ENCODE results near the gene ZNRF1.

DNA sequence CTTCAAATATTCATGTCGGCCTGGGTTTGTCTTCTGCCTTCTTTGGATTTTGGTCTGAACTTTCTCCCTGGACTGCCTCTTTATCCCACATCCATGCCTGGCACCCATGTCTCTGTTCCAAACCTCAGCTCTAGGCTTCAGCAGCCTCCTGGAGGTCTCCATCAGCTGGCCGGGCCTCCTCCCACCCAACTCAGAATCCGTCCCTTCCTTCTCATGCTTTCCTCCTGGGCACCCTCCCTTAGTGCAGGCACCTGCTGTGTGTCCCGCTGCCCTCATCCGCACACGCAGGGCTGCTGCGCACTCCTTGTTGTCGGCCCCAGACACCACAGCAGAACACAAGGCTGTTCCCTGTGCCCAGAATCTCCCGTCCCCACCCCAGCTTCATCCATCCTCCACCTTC, 103.8 kb downstream of the ZNRF1 start:
- TF ChIP-seq POLR2AphosphoS2 (conservative IDR thresholded peaks at IDR 0.05; ENCODE audit: low read length) (no peak), RFX5 (IDR thresholded peaks at IDR 0.05) (no peak), RAD21 (conservative IDR thresholded peaks at IDR 0.05 in 1 of 2, IDR thresholded peaks at IDR 0.05 in 1 of 2) (no peak), KDM5A (IDR thresholded peaks at IDR 0.05) (no peak), RCOR1 (IDR thresholded peaks at IDR 0.05; ENCODE audit: low read depth, low read length) (no peak), ZNF302 (CRISPR knock-in tag; IDR thresholded peaks at IDR 0.05) (no peak)
- TF ChIP-seq, protein P1, sequence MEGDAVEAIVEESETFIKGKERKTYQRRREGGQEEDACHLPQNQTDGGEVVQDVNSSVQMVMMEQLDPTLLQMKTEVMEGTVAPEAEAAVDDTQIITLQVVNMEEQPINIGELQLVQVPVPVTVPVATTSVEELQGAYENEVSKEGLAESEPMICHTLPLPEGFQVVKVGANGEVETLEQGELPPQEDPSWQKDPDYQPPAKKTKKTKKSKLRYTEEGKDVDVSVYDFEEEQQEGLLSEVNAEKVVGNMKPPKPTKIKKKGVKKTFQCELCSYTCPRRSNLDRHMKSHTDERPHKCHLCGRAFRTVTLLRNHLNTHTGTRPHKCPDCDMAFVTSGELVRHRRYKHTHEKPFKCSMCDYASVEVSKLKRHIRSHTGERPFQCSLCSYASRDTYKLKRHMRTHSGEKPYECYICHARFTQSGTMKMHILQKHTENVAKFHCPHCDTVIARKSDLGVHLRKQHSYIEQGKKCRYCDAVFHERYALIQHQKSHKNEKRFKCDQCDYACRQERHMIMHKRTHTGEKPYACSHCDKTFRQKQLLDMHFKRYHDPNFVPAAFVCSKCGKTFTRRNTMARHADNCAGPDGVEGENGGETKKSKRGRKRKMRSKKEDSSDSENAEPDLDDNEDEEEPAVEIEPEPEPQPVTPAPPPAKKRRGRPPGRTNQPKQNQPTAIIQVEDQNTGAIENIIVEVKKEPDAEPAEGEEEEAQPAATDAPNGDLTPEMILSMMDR (IDR thresholded peaks at IDR 0.05), result no peak
- TF ChIP-seq, protein P2, sequence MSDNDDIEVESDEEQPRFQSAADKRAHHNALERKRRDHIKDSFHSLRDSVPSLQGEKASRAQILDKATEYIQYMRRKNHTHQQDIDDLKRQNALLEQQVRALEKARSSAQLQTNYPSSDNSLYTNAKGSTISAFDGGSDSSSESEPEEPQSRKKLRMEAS (IDR thresholded peaks at IDR 0.05), result no peak
- TF ChIP-seq, protein P3, sequence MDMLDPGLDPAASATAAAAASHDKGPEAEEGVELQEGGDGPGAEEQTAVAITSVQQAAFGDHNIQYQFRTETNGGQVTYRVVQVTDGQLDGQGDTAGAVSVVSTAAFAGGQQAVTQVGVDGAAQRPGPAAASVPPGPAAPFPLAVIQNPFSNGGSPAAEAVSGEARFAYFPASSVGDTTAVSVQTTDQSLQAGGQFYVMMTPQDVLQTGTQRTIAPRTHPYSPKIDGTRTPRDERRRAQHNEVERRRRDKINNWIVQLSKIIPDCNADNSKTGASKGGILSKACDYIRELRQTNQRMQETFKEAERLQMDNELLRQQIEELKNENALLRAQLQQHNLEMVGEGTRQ (IDR thresholded peaks at IDR 0.05), result no peak
- TF ChIP-seq, protein P4, sequence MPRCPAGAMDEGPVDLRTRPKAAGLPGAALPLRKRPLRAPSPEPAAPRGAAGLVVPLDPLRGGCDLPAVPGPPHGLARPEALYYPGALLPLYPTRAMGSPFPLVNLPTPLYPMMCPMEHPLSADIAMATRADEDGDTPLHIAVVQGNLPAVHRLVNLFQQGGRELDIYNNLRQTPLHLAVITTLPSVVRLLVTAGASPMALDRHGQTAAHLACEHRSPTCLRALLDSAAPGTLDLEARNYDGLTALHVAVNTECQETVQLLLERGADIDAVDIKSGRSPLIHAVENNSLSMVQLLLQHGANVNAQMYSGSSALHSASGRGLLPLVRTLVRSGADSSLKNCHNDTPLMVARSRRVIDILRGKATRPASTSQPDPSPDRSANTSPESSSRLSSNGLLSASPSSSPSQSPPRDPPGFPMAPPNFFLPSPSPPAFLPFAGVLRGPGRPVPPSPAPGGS (IDR thresholded peaks at IDR 0.05), result no peak

All from A549 (cell line).